ENCODE results near the gene TMOD2.

GRCh38 chr15:51757450-51757849 lies 6.1 kb downstream of the TMOD2 start:
- TF ChIP-seq YY1 (IDR thresholded peaks at IDR 0.05; ENCODE audit: low read depth) (no peak), RAD21 (IDR thresholded peaks at IDR 0.05; ENCODE audit: low read depth) (no peak)

Data from Ishikawa (cell line).